HCT116 (cell line): ENCODE measurements around the gene C1S. TPM values are rescaled to one million over a fixed set of nuclear protein-coding genes. Genes with fewer than 3 reads are reported as not detected.

ENCODE experiments used
- ATAC-seq: fragments of 200-7000 bp; cut with Tn5 transposase; 2 replicates; pipeline ENCODE4 v1.9.1; 2020; ENCODE audit warnings: mild to moderate bottlenecking, moderate library complexity
- BruUV-seq: library from RNA; stranded (reverse); fragments of 400-500 nt; replicated peaks from 2 replicates; lab custom pipeline; 2021; lab: Mats Ljungman, UMichigan
- CTCF ChIA-PET: fragments of 300-600 bp; sonication (Branson Sonifier 250); formaldehyde crosslinking; loops from one replicate; lab custom pipeline; 2021; ENCODE audit warnings: antibody characterized with exemption; lab: Charles Lee
- POLR2A ChIA-PET: fragments of 300-600, 350-600 bp; sonication (Branson Sonifier 250); formaldehyde crosslinking; loops from one replicate; lab custom pipeline; 2021; ENCODE audit warnings: antibody characterized with exemption; lab: Charles Lee
- RAD21 ChIA-PET, 2 experiments: fragments of 300-600 bp; sonication (Branson Sonifier 250); formaldehyde crosslinking; loops; one replicate each; lab custom pipeline; 2023; ENCODE audit warnings: low total read pairs in 2 of 2; ENCODE audit not compliant: uncharacterized antibody in 2 of 2, unreplicated experiment in 2 of 2, low non-redundant PET in 1 of 2; lab: Charles Lee
- DNase-seq: peaks from one replicate; pipeline ENCODE4 v3.0.0-alpha.2; 2010; ENCODE audit warnings: low read depth, low spot score
- H2AFZ ChIP-seq: fragments of 200-600 bp; shearing (Covaris generic), sonication (generic); 2 replicates; pipeline ENCODE4 v1.6.1; 2017; ENCODE audit warnings: low read depth, mixed run types, mixed read lengths, antibody characterized with exemption, low read length; ENCODE audit not compliant: poor library complexity, severe bottlenecking
- H3K27ac ChIP-seq: 2 replicates; pipeline ENCODE4 v1.5.1; 2012; ENCODE audit warnings: low read depth, low read length
- H3K27me3 ChIP-seq: fragments of 200-600 bp; sonication (generic); 2 replicates; pipeline ENCODE4 v1.6.1; 2016; ENCODE audit warnings: mixed run types, low read length, mixed read lengths; ENCODE audit not compliant: insufficient read depth
- H3K36me3 ChIP-seq, 2 experiments: fragments of 200-500 bp in 1 of 2; fragments of 200-600 bp in 1 of 2; sonication (Bioruptor generic) in 1 of 2; sonication (generic) in 1 of 2; 2 replicates each; pipeline versions ENCODE4 v1.5.1 to v1.6.1; 2014 to 2016; ENCODE audit warnings: low read length in 2 of 2, inconsistent platforms in 1 of 2, mixed read lengths in 1 of 2, mixed run types in 1 of 2; ENCODE audit not compliant: insufficient read depth in 2 of 2, control insufficient read depth in 1 of 2
- H3K4me1 ChIP-seq, 2 experiments: fragments of 200-600 bp in 1 of 2; sonication (generic) in 1 of 2; 2 replicates each; pipeline versions ENCODE4 v1.5.1 to v1.6.1; 2012 to 2017; ENCODE audit warnings: low read length in 2 of 2, inconsistent platforms in 1 of 2, mild to moderate bottlenecking in 1 of 2, mixed read lengths in 1 of 2, mixed run types in 1 of 2, moderate library complexity in 1 of 2; ENCODE audit not compliant: insufficient read depth in 2 of 2, control insufficient read depth in 1 of 2
- H3K4me2 ChIP-seq: fragments of 200-600 bp; sonication (generic); 2 replicates; pipeline ENCODE4 v1.6.1; 2017; ENCODE audit warnings: mixed run types, low read length, mixed read lengths
- H3K4me3 ChIP-seq, 2 experiments: fragments of 200-600 bp in 1 of 2; sonication (generic) in 1 of 2; replicated peaks in 1 of 2; 2 replicates each; pipeline ENCODE4 v1.5.1; 2011 to 2016; ENCODE audit warnings: low read length in 2 of 2, control low read depth in 1 of 2, low read depth in 1 of 2, mild to moderate bottlenecking in 1 of 2, mixed read lengths in 1 of 2, mixed run types in 1 of 2
- H3K79me2 ChIP-seq: fragments of 200-600 bp; sonication (generic); 2 replicates; pipeline ENCODE4 v1.6.1; 2017; ENCODE audit warnings: mild to moderate bottlenecking, mixed run types, low read length, moderate library complexity, mixed read lengths; ENCODE audit not compliant: insufficient read depth
- H3K9ac ChIP-seq: fragments of 200-600 bp; sonication (generic); 2 replicates; pipeline ENCODE4 v1.6.1; 2016; ENCODE audit warnings: low read length, mixed read lengths
- H3K9me2 ChIP-seq: fragments of 200-600 bp; sonication (generic), shearing (Covaris generic); 2 replicates; pipeline ENCODE4 v1.6.1; 2017; ENCODE audit warnings: mixed run types, mild to moderate bottlenecking, moderate library complexity; ENCODE audit not compliant: insufficient read depth
- H3K9me3 ChIP-seq, 2 experiments: fragments of 200-500 bp in 1 of 2; fragments of 200-600 bp in 1 of 2; sonication (Bioruptor generic) in 1 of 2; sonication (generic) in 1 of 2; 2 replicates each; pipeline ENCODE4 v1.6.1; 2014 to 2017; ENCODE audit warnings: low read length in 2 of 2, mixed read lengths in 2 of 2, inconsistent platforms in 1 of 2, low read depth in 1 of 2, mild to moderate bottlenecking in 1 of 2, mixed run types in 1 of 2, moderate library complexity in 1 of 2; ENCODE audit not compliant: control insufficient read depth in 1 of 2, insufficient read depth in 1 of 2
- H4K20me1 ChIP-seq: fragments of 200-600 bp; sonication (generic), shearing (Covaris generic); 2 replicates; pipeline ENCODE4 v1.6.1; 2017; ENCODE audit warnings: mixed run types, mild to moderate bottlenecking, moderate library complexity; ENCODE audit not compliant: insufficient read depth
- ATF3 ChIP-seq: IDR thresholded peaks from 2 replicates; pipeline ENCODE4 v1.6.1; 2012
- CBX3 ChIP-seq: IDR thresholded peaks from 2 replicates; pipeline ENCODE4 v1.6.1; 2012; ENCODE audit warnings: low read depth
- CEBPB ChIP-seq: IDR thresholded peaks from 2 replicates; pipeline ENCODE4 v1.6.1; 2012; ENCODE audit warnings: low read depth
- CTCF ChIP-seq, 3 experiments: fragments of 200-600 bp in 1 of 3; sonication (generic) in 1 of 3; IDR thresholded peaks in 2 of 3; conservative IDR thresholded peaks in 1 of 3; 2 replicates each; pipeline ENCODE4 v1.5.1; 2012 to 2017; ENCODE audit warnings: low read depth in 2 of 3, low read length in 2 of 3, antibody characterized with exemption in 1 of 3, borderline replicate concordance in 1 of 3, control low read depth in 1 of 3, mild to moderate bottlenecking in 1 of 3, mixed read lengths in 1 of 3, mixed run types in 1 of 3, moderate library complexity in 1 of 3; ENCODE audit not compliant: insufficient read depth in 1 of 3
- EGR1 ChIP-seq: IDR thresholded peaks from 2 replicates; pipeline ENCODE4 v1.6.1; 2012; ENCODE audit warnings: low read depth
- ELF1 ChIP-seq: IDR thresholded peaks from 2 replicates; pipeline ENCODE4 v1.6.1; 2012; ENCODE audit warnings: low read depth, borderline replicate concordance
- EZH2 ChIP-seq: fragments of 200-600 bp; sonication (generic); IDR thresholded peaks from 2 replicates; pipeline ENCODE4 v1.6.1; 2017; ENCODE audit warnings: antibody characterized with exemption, mixed run types
- EZH2phosphoT487 ChIP-seq: fragments of 200-600 bp; IDR thresholded peaks from 2 replicates; pipeline ENCODE4 v1.6.1; 2018; ENCODE audit warnings: antibody characterized with exemption, borderline replicate concordance
- FOSL1 ChIP-seq: IDR thresholded peaks from 2 replicates; pipeline ENCODE4 v1.6.1; 2012; ENCODE audit warnings: low read depth
- JUND ChIP-seq: IDR thresholded peaks from 2 replicates; pipeline ENCODE4 v1.6.1; 2012
- RAD21 ChIP-seq: IDR thresholded peaks from 2 replicates; pipeline ENCODE4 v1.6.1; 2012; ENCODE audit warnings: low read depth, mild to moderate bottlenecking
- REST ChIP-seq: IDR thresholded peaks from 2 replicates; pipeline ENCODE4 v1.6.1; 2012; ENCODE audit warnings: low read depth
- SIN3A ChIP-seq: IDR thresholded peaks from 2 replicates; pipeline ENCODE4 v1.6.1; 2012; ENCODE audit warnings: low read depth
- SP1 ChIP-seq: IDR thresholded peaks from 2 replicates; pipeline ENCODE4 v1.6.1; 2012; ENCODE audit warnings: low read depth
- SRF ChIP-seq: IDR thresholded peaks from 2 replicates; pipeline ENCODE4 v1.6.1; 2012; ENCODE audit warnings: low read depth
- ZFX ChIP-seq: fragments of 450-650 bp; IDR thresholded peaks from 2 replicates; pipeline ENCODE4 v1.6.1; 2017
- ZNF274 ChIP-seq: fragments of 200-500 bp; sonication (Bioruptor generic); IDR thresholded peaks from 2 replicates; pipeline ENCODE4 v1.6.1; 2014; ENCODE audit warnings: mild to moderate bottlenecking, low read depth, low read length, inconsistent platforms
- intact Hi-C: fragments of 100-400 bp; cut with micrococcal nuclease; formaldehyde crosslinking; loops from 2 replicates; pipeline ENCODE4 v1.10.0; 2022
- total RNA-seq: library from RNA; stranded (reverse); gene quantifications from one replicate; pipeline ENCODE4 v1.2.1, GENCODE V29; 2021; ENCODE audit not compliant: unreplicated experiment

C1S gene
- total RNA-seq, 1 experiment from 2014 or later = 2.4 TPM

- Histone ChIP-seq H3K79me2 (no peaks in the 10 kb centered on the region), H3K9me2 (no peaks in the 10 kb centered on the region), H3K9ac (no peak overlapping the region), H3K27ac (no peak overlapping the region), H4K20me1 (no peaks in the 10 kb centered on the region), H3K27me3 (no peaks in the 10 kb centered on the region)
- POLR2A ChIA-PET = no interaction called here
- RAD21 ChIA-PET = no interaction called here
- no TSS peak for BruUV-seq
- TF ChIP-seq EZH2phosphoT487 (no peak), RAD21 (no peak), JUND (no peak), EZH2 (no peak), EGR1 (no peak), ZNF274 (no peak), CEBPB (no peak), FOSL1 (no peak), ELF1 (no peak), SP1 (no peak)
- TF ChIP-seq, all 23 proteins: peak for 0
- Histone ChIP-seq H3K36me3 (peaks cover 0 to 4% of the 10 kb centered on the region in 2 experiments; a peak in 1 of 4 replicates), H3K4me1 (no peaks in the 10 kb centered on the region; a peak in 1 of 4 replicates), H3K9me3 (no peaks in the 10 kb centered on the region), H3K4me2 (no peak overlapping the region), H3K4me3 (no peak overlapping the region), H2AFZ (no peak overlapping the region)
- CTCF ChIA-PET = no interaction called here
- intact Hi-C loops = no loop called here
- no peak for DNase-seq
- no peak for ATAC-seq
Observed at GRCh38 chr12:7114851-7115250, 54.3 kb downstream of the C1S start.

GRCh38 chr12:7116196-7116595 lies 55.7 kb downstream of the C1S start:
- Histone ChIP-seq H3K9ac (no peak overlapping the region), H3K9me2 (no peaks in the 10 kb centered on the region), H3K4me1 (no peaks in the 10 kb centered on the region; a peak in 1 of 4 replicates), H4K20me1 (no peaks in the 10 kb centered on the region), H3K79me2 (no peaks in the 10 kb centered on the region), H3K27ac (no peak overlapping the region), H3K9me3 (no peaks in the 10 kb centered on the region), H3K36me3 (peaks cover 0 to 4% of the 10 kb centered on the region in 2 experiments; a peak in 1 of 4 replicates), H3K4me3 (no peak overlapping the region), H3K27me3 (no peaks in the 10 kb centered on the region), H3K4me2 (no peak overlapping the region), H2AFZ (no peak overlapping the region)
- CTCF ChIA-PET = no interaction called here
- POLR2A ChIA-PET = no interaction called here
- intact Hi-C loops = no loop called here
- RAD21 ChIA-PET = no interaction called here
- ATAC-seq = no peak
- TF ChIP-seq JUND (no peak), RAD21 (no peak), SRF (no peak), EZH2 (no peak), REST (no peak), CTCF (IDR thresholded peaks at IDR 0.05 in 2 of 3, conservative IDR thresholded peaks at IDR 0.05 in 1 of 3; ENCODE audit: borderline replicate concordance in 1 of 3, insufficient read depth in 1 of 3, low read depth in 2 of 3, low read length in 2 of 3) (no peak), SIN3A (no peak), FOSL1 (no peak), CBX3 (no peak), ATF3 (no peak), ZFX (no peak)
- no TSS peak for BruUV-seq
- no peak for DNase-seq
